Measurements from ENCODE around the gene SURF4. TPM values are rescaled to one million over a fixed set of nuclear protein-coding genes. Genes with fewer than 3 reads are reported as not detected.
"Not testable (repeated sequence)": the region's sequence is repeated elsewhere in the genome, so short reads cannot be mapped to it uniquely, and the experiment has no call there.

SURF4 gene
- total and polyA plus RNA-seq, 2 donors (not counting 1 experiment from before 2014, with no cell fraction given) = 34.7 to 43.8 TPM

DNA sequence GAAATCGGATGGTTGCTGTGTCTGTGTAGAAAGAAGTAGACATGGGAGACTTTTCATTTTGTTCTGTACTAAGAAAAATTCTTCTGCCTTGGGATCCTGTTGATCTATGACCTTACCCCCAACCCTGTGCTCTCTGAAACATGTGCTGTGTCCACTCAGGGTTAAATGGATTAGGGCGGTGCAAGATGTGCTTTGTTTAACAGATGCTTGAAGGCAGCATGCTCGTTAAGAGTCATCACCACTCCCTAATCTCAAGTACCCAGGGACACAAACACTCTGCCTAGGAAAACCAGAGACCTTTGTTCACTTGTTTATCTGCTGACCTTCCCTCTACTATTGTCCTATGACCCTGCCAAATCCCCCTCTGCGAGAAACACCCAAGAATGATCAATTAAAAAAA is 15.6 kb upstream of the SURF4 start:
- H3K27me3 Mint-ChIP-seq; H3K79me2 ChIP-seq (ENCODE audit: control insufficient read depth, insufficient read depth, low read length); H2AFZ ChIP-seq (ENCODE audit: insufficient read depth, low read depth, low read length, poor library complexity, severe bottlenecking); H4K20me1 ChIP-seq (ENCODE audit: control insufficient read depth, insufficient read depth, low read length, poor library complexity, severe bottlenecking); H3K4me2 ChIP-seq (replicated peaks; ENCODE audit: low read depth, low read length, poor library complexity, severe bottlenecking); DNase-seq; H3K4me1 Mint-ChIP-seq; H3K9me3 Mint-ChIP-seq (ENCODE audit: insufficient read depth); POLR2A ChIA-PET; H3K4me3 ChIP-seq (ENCODE audit: control extremely low read depth in 1 of 5, extremely low read depth in 1 of 5, insufficient read depth in 1 of 5, low read depth in 2 of 5, low read length in 4 of 5); H3K9ac ChIP-seq (ENCODE audit: low read length); intact Hi-C loops (cut with micrococcal nuclease); H3K9me3 ChIP-seq (ENCODE audit: control extremely low read depth in 1 of 3, control insufficient read depth in 2 of 3, insufficient read depth in 1 of 3, low read length in 2 of 3); H3K27ac Mint-ChIP-seq; H3K36me3 ChIP-seq (replicated peaks in 1 of 2; ENCODE audit: control extremely low read depth in 1 of 2, control insufficient read depth in 1 of 2, extremely low read depth in 1 of 2, insufficient read depth in 2 of 2, low read length in 1 of 2); H3K4me3 Mint-ChIP-seq; CTCF ChIA-PET; H3K27ac ChIP-seq (ENCODE audit: low read length in 2 of 2); ATAC-seq (ENCODE audit: low read depth); H3K4me1 ChIP-seq (ENCODE audit: control insufficient read depth in 2 of 2, insufficient read depth in 2 of 2, low read length in 2 of 2): not testable (repeated sequence)
- peaks cover 0 to 12% (median 0%) of the 10 kb centered on the region in 4 experiments for H3K27me3 ChIP-seq (replicated peaks in 1 of 4; ENCODE audit: control extremely low read depth in 1 of 4, control insufficient read depth in 3 of 4, insufficient read depth in 4 of 4, low read length in 3 of 4)
- WGBS (ENCODE audit: insufficient coverage) = no CpG with 5 or more reads among the region's 4 CpGs

DNA sequence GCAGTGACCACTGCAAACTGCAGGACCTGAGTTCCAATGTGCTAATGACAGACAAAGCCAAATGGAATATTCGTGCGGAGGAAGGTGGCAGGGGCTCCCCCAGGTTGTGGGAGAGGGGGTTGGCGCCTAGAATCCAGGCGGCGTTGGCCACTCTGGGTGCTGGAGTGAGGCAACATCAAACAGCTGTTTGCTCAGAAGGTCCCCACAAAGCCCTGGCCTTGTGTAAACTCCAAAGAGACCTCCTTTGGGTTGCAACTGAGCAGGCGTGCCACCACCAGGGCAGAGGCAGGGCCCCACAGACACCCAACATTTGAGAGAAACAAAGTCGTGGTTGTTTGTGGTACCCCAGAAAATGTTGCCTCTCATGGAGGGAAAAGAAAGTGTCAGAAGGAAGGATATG is 14.9 kb upstream of the SURF4 start:
- no peak overlapping the region for H2AFZ ChIP-seq (ENCODE audit: insufficient read depth, low read depth, low read length, poor library complexity, severe bottlenecking)

More for the DNA sequence above, 14.9 kb upstream of the SURF4 start:
- DNase-seq (no peak), ATAC-seq (ENCODE audit: low read depth) (no peak)
- WGBS (ENCODE audit: insufficient coverage) = 93% methylated on average over 7 of the region's 7 CpGs
- no peaks in the 10 kb centered on the region for H3K79me2 ChIP-seq (ENCODE audit: control insufficient read depth, insufficient read depth, low read length)
- H3K4me2 ChIP-seq (replicated peaks; ENCODE audit: low read depth, low read length, poor library complexity, severe bottlenecking) = no peak overlapping the region
- no peak overlapping the region for H3K27ac ChIP-seq (ENCODE audit: low read length in 2 of 2)
- no peaks in the 10 kb centered on the region for H4K20me1 ChIP-seq (ENCODE audit: control insufficient read depth, insufficient read depth, low read length, poor library complexity, severe bottlenecking)
- H3K4me3 Mint-ChIP-seq = no peak overlapping the region
- H3K27me3 ChIP-seq (replicated peaks in 1 of 4; ENCODE audit: control extremely low read depth in 1 of 4, control insufficient read depth in 3 of 4, insufficient read depth in 4 of 4, low read length in 3 of 4) = peaks cover 0 to 12% (median 0%) of the 10 kb centered on the region in 4 experiments
- H3K9me3 ChIP-seq (ENCODE audit: control extremely low read depth in 1 of 3, control insufficient read depth in 2 of 3, insufficient read depth in 1 of 3, low read length in 2 of 3) = no peaks in the 10 kb centered on the region
- TF ChIP-seq, protein P1, sequence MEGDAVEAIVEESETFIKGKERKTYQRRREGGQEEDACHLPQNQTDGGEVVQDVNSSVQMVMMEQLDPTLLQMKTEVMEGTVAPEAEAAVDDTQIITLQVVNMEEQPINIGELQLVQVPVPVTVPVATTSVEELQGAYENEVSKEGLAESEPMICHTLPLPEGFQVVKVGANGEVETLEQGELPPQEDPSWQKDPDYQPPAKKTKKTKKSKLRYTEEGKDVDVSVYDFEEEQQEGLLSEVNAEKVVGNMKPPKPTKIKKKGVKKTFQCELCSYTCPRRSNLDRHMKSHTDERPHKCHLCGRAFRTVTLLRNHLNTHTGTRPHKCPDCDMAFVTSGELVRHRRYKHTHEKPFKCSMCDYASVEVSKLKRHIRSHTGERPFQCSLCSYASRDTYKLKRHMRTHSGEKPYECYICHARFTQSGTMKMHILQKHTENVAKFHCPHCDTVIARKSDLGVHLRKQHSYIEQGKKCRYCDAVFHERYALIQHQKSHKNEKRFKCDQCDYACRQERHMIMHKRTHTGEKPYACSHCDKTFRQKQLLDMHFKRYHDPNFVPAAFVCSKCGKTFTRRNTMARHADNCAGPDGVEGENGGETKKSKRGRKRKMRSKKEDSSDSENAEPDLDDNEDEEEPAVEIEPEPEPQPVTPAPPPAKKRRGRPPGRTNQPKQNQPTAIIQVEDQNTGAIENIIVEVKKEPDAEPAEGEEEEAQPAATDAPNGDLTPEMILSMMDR (IDR thresholded peaks at IDR 0.05) = no peak
- no peak for TF ChIP-seq EZH2 (IDR thresholded peaks at IDR 0.05; ENCODE audit: borderline replicate concordance, insufficient read depth, low read depth, low read length, poor library complexity, severe bottlenecking)
- ChIA-PET POLR2A (no interaction called here), CTCF (no interaction called here)
- no peaks in the 10 kb centered on the region for H3K9me3 Mint-ChIP-seq (ENCODE audit: insufficient read depth)
- no peaks in the 10 kb centered on the region for H3K4me1 Mint-ChIP-seq
- no peak overlapping the region for H3K27ac Mint-ChIP-seq
- H3K27me3 Mint-ChIP-seq = peaks cover 8% of the 10 kb centered on the region
- H3K4me3 ChIP-seq (ENCODE audit: control extremely low read depth in 1 of 5, extremely low read depth in 1 of 5, insufficient read depth in 1 of 5, low read depth in 2 of 5, low read length in 4 of 5) = no peak overlapping the region
- no peaks in the 10 kb centered on the region for H3K36me3 ChIP-seq (replicated peaks in 1 of 2; ENCODE audit: control extremely low read depth in 1 of 2, control insufficient read depth in 1 of 2, extremely low read depth in 1 of 2, insufficient read depth in 2 of 2, low read length in 1 of 2)
- intact Hi-C loops (cut with micrococcal nuclease) = no loop called here
- H3K9ac ChIP-seq (ENCODE audit: low read length) = no peak overlapping the region
- H3K4me1 ChIP-seq (ENCODE audit: control insufficient read depth in 2 of 2, insufficient read depth in 2 of 2, low read length in 2 of 2) = no peaks in the 10 kb centered on the region
